H9 (cell line): Measurements from ENCODE around the gene RSU1. TPM values are rescaled to one million over a fixed set of nuclear protein-coding genes. Genes with fewer than 3 reads are reported as not detected.

ENCODE experiments used
- DNase-seq: peaks from one replicate; pipeline ENCODE4 v3.0.0-alpha.2; 2017
- H2AFZ ChIP-seq: one replicate; pipeline ENCODE4 v1.6.1; 2013; ENCODE audit warnings: mild to moderate bottlenecking, low read length, control low read depth, moderate library complexity
- H2AK5ac ChIP-seq: 2 replicates; pipeline ENCODE4 v1.6.1; 2013; ENCODE audit warnings: low read length, control low read depth, mixed read lengths; ENCODE audit not compliant: insufficient read length
- H2BK120ac ChIP-seq: one replicate; pipeline ENCODE4 v1.6.1; 2013; ENCODE audit warnings: low read depth, mild to moderate bottlenecking, low read length, control low read depth, inconsistent platforms; ENCODE audit not compliant: poor library complexity, severe bottlenecking
- H2BK12ac ChIP-seq: 2 replicates; pipeline ENCODE4 v1.6.1; 2013; ENCODE audit warnings: low read length, control low read depth, mixed read lengths, low read depth; ENCODE audit not compliant: insufficient read length
- H2BK15ac ChIP-seq: 2 replicates; pipeline ENCODE4 v1.6.1; 2013; ENCODE audit warnings: low read depth, low read length, control low read depth
- H2BK20ac ChIP-seq: one replicate; pipeline ENCODE4 v1.6.1; 2013; ENCODE audit warnings: low read depth, mild to moderate bottlenecking, low read length, control low read depth, inconsistent platforms; ENCODE audit not compliant: poor library complexity, severe bottlenecking
- H2BK5ac ChIP-seq: 2 replicates; pipeline ENCODE4 v1.6.1; 2013; ENCODE audit warnings: low read length, control low read depth, mixed read lengths; ENCODE audit not compliant: insufficient read length
- H3K14ac ChIP-seq: 2 replicates; pipeline ENCODE4 v1.6.1; 2013; ENCODE audit warnings: low read length, control low read depth; ENCODE audit not compliant: insufficient read depth
- H3K18ac ChIP-seq: 2 replicates; pipeline ENCODE4 v1.6.1; 2013; ENCODE audit warnings: low read depth, mild to moderate bottlenecking, mixed read lengths, low read length, control low read depth; ENCODE audit not compliant: insufficient read length
- H3K23ac ChIP-seq: 2 replicates; pipeline ENCODE4 v1.6.1; 2013; ENCODE audit warnings: low read length, control low read depth, mixed read lengths, low read depth; ENCODE audit not compliant: insufficient read length
- H3K23me2 ChIP-seq: 2 replicates; pipeline ENCODE4 v1.6.1; 2013; ENCODE audit warnings: low read depth, mild to moderate bottlenecking, mixed read lengths, low read length, control low read depth; ENCODE audit not compliant: insufficient read length, poor library complexity, severe bottlenecking
- H3K27ac ChIP-seq: 2 replicates; pipeline ENCODE4 v1.5.1; 2013; ENCODE audit warnings: low read length, control low read depth, mixed read lengths, low read depth; ENCODE audit not compliant: insufficient read length
- H3K27me3 ChIP-seq: 2 replicates; pipeline ENCODE4 v1.6.1; 2013; ENCODE audit warnings: low read length, control low read depth, inconsistent platforms; ENCODE audit not compliant: insufficient read depth
- H3K4ac ChIP-seq: 2 replicates; pipeline ENCODE4 v1.6.1; 2013; ENCODE audit warnings: low read depth, mild to moderate bottlenecking, control low read depth, inconsistent platforms, low read length, moderate library complexity
- H3K4me1 ChIP-seq: 2 replicates; pipeline ENCODE4 v1.6.1; 2013; ENCODE audit warnings: low read length, control low read depth, inconsistent platforms; ENCODE audit not compliant: insufficient read depth
- H3K4me2 ChIP-seq: 2 replicates; pipeline ENCODE4 v1.6.1; 2013; ENCODE audit warnings: low read length, control low read depth, mixed read lengths; ENCODE audit not compliant: insufficient read length, insufficient read depth
- H3K56ac ChIP-seq: 2 replicates; pipeline ENCODE4 v1.6.1; 2013; ENCODE audit warnings: low read depth, mild to moderate bottlenecking, mixed read lengths, low read length, control low read depth; ENCODE audit not compliant: insufficient read length
- H3K79me1 ChIP-seq: 2 replicates; pipeline ENCODE4 v1.6.1; 2013; ENCODE audit warnings: low read depth, mild to moderate bottlenecking, moderate library complexity, low read length, control low read depth, inconsistent platforms; ENCODE audit not compliant: insufficient read depth, poor library complexity, severe bottlenecking
- H3K79me2 ChIP-seq: 2 replicates; pipeline ENCODE4 v1.6.1; 2013; ENCODE audit warnings: low read length, control low read depth, inconsistent platforms; ENCODE audit not compliant: insufficient read depth
- H3K9ac ChIP-seq: 2 replicates; pipeline ENCODE4 v1.6.1; 2013; ENCODE audit warnings: low read length, control low read depth, mixed read lengths; ENCODE audit not compliant: insufficient read length; ENCODE audit errors: extremely low read depth
- H3K9me3 ChIP-seq: one replicate; pipeline ENCODE4 v1.6.1; 2013; ENCODE audit warnings: low read depth, low read length, inconsistent platforms; ENCODE audit not compliant: control insufficient read depth
- H3T11ph ChIP-seq: one replicate; pipeline ENCODE4 v1.6.1; 2013; ENCODE audit warnings: mild to moderate bottlenecking, low read length, control low read depth, inconsistent platforms
- H4K20me1 ChIP-seq: one replicate; pipeline ENCODE4 v1.6.1; 2013; ENCODE audit not compliant: control insufficient read depth, insufficient read length, insufficient read depth
- H4K5ac ChIP-seq: 2 replicates; pipeline ENCODE4 v1.6.1; 2013; ENCODE audit warnings: low read depth, mild to moderate bottlenecking, mixed read lengths, low read length, control low read depth; ENCODE audit not compliant: insufficient read length
- H4K8ac ChIP-seq: replicated peaks from 2 replicates; pipeline ENCODE4 v1.6.1; 2013; ENCODE audit warnings: low read length, control low read depth, mixed read lengths, low read depth; ENCODE audit not compliant: insufficient read length
- H4K91ac ChIP-seq: 2 replicates; pipeline ENCODE4 v1.6.1; 2013; ENCODE audit warnings: low read depth, mild to moderate bottlenecking, moderate library complexity, mixed read lengths, low read length, control low read depth; ENCODE audit not compliant: insufficient read length
- H3K27ac Mint-ChIP-seq, 3 experiments: 2 replicates in 2 of 3; 3 replicates in 1 of 3; pipeline ENCODE4 v1.8.0; 2020 to 2021; ENCODE audit warnings: mixed read lengths in 3 of 3, mild to moderate bottlenecking in 1 of 3, moderate library complexity in 1 of 3
- H3K27me3 Mint-ChIP-seq: 2 replicates; pipeline ENCODE4 v1.8.0; 2021; ENCODE audit warnings: low read depth, mild to moderate bottlenecking, moderate library complexity, mixed read lengths
- H3K36me3 Mint-ChIP-seq, 3 experiments: 2 replicates in 2 of 3; 3 replicates in 1 of 3; pipeline ENCODE4 v1.8.0; 2020 to 2021; ENCODE audit warnings: low read depth in 3 of 3, mixed read lengths in 3 of 3; ENCODE audit not compliant: insufficient read depth in 1 of 3
- H3K4me1 Mint-ChIP-seq, 2 experiments: 2 replicates each; pipeline ENCODE4 v1.8.0; 2020; ENCODE audit warnings: mixed read lengths in 2 of 2
- H3K4me3 Mint-ChIP-seq, 2 experiments: 2 replicates in 1 of 2; 3 replicates in 1 of 2; pipeline ENCODE4 v1.8.0; 2020 to 2021; ENCODE audit warnings: mild to moderate bottlenecking in 2 of 2, mixed read lengths in 2 of 2, moderate library complexity in 1 of 2
- H3K9me3 Mint-ChIP-seq, 2 experiments: 2 replicates in 1 of 2; 3 replicates in 1 of 2; pipeline ENCODE4 v1.8.0; 2020; ENCODE audit warnings: mild to moderate bottlenecking in 2 of 2, mixed read lengths in 2 of 2, moderate library complexity in 1 of 2
- WGBS: extraction: QIAGEN DNeasy Blood & Tissue Kit; methylation state at CpG from one replicate; pipeline ENCODE4 v1.1.7; 2013; ENCODE audit warnings: missing lambda C conversion rate, low lambda C conversion rate, mixed read lengths; ENCODE audit not compliant: insufficient read length; ENCODE audit errors: extremely low coverage; 5-methylcytosine and 5-hydroxymethylcytosine counted together
- total RNA-seq: library from RNA; stranded (reverse); gene quantifications from 2 replicates; pipeline ENCODE4 v1.2.1, GENCODE V29; 2021
- TF ChIP-seq, protein P1 (sequence below): fragments of 200-600 bp; sonication (generic); conservative IDR thresholded peaks from 3 replicates; pipeline ENCODE4 v1.8.0; 2021; ENCODE audit warnings: antibody characterized with exemption, mild to moderate bottlenecking

Gene RSU1
- total RNA-seq, 1 experiment from 2014 or later = 59.4 TPM

DNA sequence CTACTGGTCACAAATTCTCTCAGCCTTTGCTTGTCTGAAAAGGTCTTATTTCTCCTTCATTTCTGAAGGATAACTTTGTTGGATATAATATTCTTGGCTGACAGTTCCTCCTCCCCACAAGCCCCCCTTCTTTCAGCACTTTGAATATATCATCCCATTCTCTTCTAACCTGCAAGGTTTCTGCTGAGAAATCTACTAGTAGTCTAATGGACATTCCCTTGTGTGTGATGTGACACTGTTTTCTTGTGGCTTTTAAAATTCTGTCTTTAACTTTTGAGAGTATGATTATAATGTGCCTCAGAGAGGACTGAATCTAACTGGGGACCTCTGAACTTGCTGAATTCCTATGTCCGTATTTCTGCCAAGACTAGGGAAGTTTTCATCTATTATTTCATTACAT, 104.3 kb downstream of the RSU1 start:
- Histone ChIP-seq H2BK12ac (no peak overlapping the region), H4K8ac (no peak overlapping the region), H2BK5ac (no peak overlapping the region), H4K20me1 (no peaks in the 10 kb centered on the region), H2BK15ac (no peak overlapping the region), H3K23me2 (no peaks in the 10 kb centered on the region), H3K79me1 (no peaks in the 10 kb centered on the region), H3K56ac (no peak overlapping the region), H3T11ph (no peak overlapping the region), H3K4ac (no peak overlapping the region), H2AK5ac (no peak overlapping the region), H4K5ac (no peak overlapping the region), H2BK120ac (no peak overlapping the region), H3K4me1 (no peaks in the 10 kb centered on the region), H2BK20ac (no peak overlapping the region), H4K91ac (no peak overlapping the region), H3K27me3 (no peaks in the 10 kb centered on the region), H3K27ac (no peak overlapping the region), H3K9me3 (peaks cover 6% of the 10 kb centered on the region), H3K14ac (no peak overlapping the region), H3K9ac (no peak overlapping the region), H3K18ac (no peak overlapping the region), H3K4me2 (no peak overlapping the region), H3K23ac (no peak overlapping the region), H2AFZ (no peak overlapping the region), H3K79me2 (no peaks in the 10 kb centered on the region)
- peaks cover 29 to 39% of the 10 kb centered on the region in 2 experiments for H3K9me3 Mint-ChIP-seq
- TF ChIP-seq, protein P1, sequence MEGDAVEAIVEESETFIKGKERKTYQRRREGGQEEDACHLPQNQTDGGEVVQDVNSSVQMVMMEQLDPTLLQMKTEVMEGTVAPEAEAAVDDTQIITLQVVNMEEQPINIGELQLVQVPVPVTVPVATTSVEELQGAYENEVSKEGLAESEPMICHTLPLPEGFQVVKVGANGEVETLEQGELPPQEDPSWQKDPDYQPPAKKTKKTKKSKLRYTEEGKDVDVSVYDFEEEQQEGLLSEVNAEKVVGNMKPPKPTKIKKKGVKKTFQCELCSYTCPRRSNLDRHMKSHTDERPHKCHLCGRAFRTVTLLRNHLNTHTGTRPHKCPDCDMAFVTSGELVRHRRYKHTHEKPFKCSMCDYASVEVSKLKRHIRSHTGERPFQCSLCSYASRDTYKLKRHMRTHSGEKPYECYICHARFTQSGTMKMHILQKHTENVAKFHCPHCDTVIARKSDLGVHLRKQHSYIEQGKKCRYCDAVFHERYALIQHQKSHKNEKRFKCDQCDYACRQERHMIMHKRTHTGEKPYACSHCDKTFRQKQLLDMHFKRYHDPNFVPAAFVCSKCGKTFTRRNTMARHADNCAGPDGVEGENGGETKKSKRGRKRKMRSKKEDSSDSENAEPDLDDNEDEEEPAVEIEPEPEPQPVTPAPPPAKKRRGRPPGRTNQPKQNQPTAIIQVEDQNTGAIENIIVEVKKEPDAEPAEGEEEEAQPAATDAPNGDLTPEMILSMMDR = no peak
- no peak for DNase-seq
- WGBS = no CpG with 5 or more reads among the region's 1 CpG
- peaks cover 19 to 25% (median 22%) of the 10 kb centered on the region in 3 experiments for H3K36me3 Mint-ChIP-seq
- H3K27me3 Mint-ChIP-seq = no peaks in the 10 kb centered on the region; the same call in 1 of the 2 replicates
- H3K27ac Mint-ChIP-seq = no peak overlapping the region
- H3K4me3 Mint-ChIP-seq = no peak overlapping the region
- H3K4me1 Mint-ChIP-seq = no peaks in the 10 kb centered on the region
